Keratinocyte (primary cell): ENCODE results near the gene MDH1.
"Not testable (repeated sequence)": the region's sequence is repeated elsewhere in the genome, so short reads cannot be mapped to it uniquely, and the experiment has no call there.

Experiments
- EZH2 ChIP-seq: IDR thresholded peaks from one replicate; pipeline ENCODE4 v1.6.1; 2012; ENCODE audit warnings: inconsistent platforms, mild to moderate bottlenecking, low read length, moderate library complexity
- TF ChIP-seq, protein P1 (sequence below), 3 experiments: IDR thresholded peaks in 1 of 3; conservative IDR thresholded peaks in 1 of 3; optimal IDR thresholded peaks in 1 of 3; 2 replicates in 2 of 3; 3 replicates in 1 of 3; pipeline versions ENCODE3 to v1.5.1; 2011; ENCODE audit warnings: low read length in 3 of 3, mild to moderate bottlenecking in 3 of 3, moderate library complexity in 2 of 3, control low read depth in 1 of 3, inconsistent platforms in 1 of 3; ENCODE audit not compliant: insufficient read depth in 2 of 3; ENCODE audit errors: extremely low read depth in 1 of 3

DNA sequence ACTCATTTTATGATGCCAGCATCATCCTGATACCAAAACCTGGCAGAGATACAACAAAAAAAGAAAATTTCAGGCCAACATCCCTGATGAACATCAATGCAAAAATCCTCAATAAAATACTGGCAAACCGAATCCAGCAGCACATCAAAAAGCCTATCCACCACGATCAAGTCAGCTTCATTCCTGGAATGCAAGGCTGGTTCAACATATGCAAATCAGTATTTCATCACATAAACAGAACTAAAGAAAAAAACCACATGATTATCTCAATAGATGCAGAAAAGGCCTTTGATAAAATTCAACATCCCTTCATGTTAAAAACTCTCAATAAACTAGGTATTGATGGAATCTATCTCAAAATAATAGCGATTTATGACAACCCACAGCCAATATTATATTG, 29.8 kb upstream of the MDH1 start:
- TF ChIP-seq, protein P1, sequence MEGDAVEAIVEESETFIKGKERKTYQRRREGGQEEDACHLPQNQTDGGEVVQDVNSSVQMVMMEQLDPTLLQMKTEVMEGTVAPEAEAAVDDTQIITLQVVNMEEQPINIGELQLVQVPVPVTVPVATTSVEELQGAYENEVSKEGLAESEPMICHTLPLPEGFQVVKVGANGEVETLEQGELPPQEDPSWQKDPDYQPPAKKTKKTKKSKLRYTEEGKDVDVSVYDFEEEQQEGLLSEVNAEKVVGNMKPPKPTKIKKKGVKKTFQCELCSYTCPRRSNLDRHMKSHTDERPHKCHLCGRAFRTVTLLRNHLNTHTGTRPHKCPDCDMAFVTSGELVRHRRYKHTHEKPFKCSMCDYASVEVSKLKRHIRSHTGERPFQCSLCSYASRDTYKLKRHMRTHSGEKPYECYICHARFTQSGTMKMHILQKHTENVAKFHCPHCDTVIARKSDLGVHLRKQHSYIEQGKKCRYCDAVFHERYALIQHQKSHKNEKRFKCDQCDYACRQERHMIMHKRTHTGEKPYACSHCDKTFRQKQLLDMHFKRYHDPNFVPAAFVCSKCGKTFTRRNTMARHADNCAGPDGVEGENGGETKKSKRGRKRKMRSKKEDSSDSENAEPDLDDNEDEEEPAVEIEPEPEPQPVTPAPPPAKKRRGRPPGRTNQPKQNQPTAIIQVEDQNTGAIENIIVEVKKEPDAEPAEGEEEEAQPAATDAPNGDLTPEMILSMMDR (optimal IDR thresholded peaks at IDR 0.05 in 1 of 3, IDR thresholded peaks at IDR 0.05 in 1 of 3, conservative IDR thresholded peaks at IDR 0.05 in 1 of 3; ENCODE audit: extremely low read depth in 1 of 3, insufficient read depth in 2 of 3, low read length in 3 of 3): not testable (repeated sequence)
- not testable (repeated sequence) for TF ChIP-seq EZH2
